Measurements from ENCODE around the gene ATXN7L3.

DNA sequence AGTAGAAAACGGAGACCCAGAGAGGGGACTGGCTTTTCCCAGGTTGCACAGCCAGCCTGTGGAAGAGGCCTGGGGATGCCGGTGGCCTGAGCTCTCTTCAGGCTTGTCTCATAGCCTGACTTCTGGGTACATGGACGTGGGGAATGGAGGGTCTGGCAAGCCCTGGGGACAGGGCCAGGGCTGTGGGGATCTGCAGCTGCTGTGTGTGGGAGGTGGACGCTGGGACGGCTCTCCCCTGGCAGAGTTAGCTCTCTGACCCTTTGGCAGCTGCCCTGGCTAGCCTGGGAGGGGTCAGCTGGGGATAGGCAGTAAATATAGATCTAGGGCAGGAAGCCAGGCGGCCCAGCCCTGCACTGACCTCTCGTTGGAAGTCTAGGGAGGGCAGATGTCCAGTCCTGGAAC, 47.8 kb upstream of the ATXN7L3 start:
- TF ChIP-seq, protein P1, sequence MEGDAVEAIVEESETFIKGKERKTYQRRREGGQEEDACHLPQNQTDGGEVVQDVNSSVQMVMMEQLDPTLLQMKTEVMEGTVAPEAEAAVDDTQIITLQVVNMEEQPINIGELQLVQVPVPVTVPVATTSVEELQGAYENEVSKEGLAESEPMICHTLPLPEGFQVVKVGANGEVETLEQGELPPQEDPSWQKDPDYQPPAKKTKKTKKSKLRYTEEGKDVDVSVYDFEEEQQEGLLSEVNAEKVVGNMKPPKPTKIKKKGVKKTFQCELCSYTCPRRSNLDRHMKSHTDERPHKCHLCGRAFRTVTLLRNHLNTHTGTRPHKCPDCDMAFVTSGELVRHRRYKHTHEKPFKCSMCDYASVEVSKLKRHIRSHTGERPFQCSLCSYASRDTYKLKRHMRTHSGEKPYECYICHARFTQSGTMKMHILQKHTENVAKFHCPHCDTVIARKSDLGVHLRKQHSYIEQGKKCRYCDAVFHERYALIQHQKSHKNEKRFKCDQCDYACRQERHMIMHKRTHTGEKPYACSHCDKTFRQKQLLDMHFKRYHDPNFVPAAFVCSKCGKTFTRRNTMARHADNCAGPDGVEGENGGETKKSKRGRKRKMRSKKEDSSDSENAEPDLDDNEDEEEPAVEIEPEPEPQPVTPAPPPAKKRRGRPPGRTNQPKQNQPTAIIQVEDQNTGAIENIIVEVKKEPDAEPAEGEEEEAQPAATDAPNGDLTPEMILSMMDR (conservative IDR thresholded peaks at IDR 0.05; ENCODE audit: low read depth, low read length), result no peak
- no peak for TF ChIP-seq EZH2 (IDR thresholded peaks at IDR 0.05; ENCODE audit: borderline replicate concordance, low read depth, low read length, poor library complexity, severe bottlenecking)
